GF-D8 (cell line): ENCODE measurements around the gene COX20.
"Not testable (repeated sequence)": the region's sequence is repeated elsewhere in the genome, so short reads cannot be mapped to it uniquely, and the experiment has no call there.

Experiments used
- DNase-seq: peaks from one replicate; lab custom pipeline; 2025; lab: John Stamatoyannopoulos, UW

The COX20 gene, protein sequence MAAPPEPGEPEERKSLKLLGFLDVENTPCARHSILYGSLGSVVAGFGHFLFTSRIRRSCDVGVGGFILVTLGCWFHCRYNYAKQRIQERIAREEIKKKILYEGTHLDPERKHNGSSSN

GRCh38 chr1:244835276-244836134 is at the start of gene COX20:
Gene COX20 (plus strand): TSS chr1:244835658. CDS start chr1:244835715, 57 bp downstream.
- peak; percentile 87 for DNase-seq

DNA sequence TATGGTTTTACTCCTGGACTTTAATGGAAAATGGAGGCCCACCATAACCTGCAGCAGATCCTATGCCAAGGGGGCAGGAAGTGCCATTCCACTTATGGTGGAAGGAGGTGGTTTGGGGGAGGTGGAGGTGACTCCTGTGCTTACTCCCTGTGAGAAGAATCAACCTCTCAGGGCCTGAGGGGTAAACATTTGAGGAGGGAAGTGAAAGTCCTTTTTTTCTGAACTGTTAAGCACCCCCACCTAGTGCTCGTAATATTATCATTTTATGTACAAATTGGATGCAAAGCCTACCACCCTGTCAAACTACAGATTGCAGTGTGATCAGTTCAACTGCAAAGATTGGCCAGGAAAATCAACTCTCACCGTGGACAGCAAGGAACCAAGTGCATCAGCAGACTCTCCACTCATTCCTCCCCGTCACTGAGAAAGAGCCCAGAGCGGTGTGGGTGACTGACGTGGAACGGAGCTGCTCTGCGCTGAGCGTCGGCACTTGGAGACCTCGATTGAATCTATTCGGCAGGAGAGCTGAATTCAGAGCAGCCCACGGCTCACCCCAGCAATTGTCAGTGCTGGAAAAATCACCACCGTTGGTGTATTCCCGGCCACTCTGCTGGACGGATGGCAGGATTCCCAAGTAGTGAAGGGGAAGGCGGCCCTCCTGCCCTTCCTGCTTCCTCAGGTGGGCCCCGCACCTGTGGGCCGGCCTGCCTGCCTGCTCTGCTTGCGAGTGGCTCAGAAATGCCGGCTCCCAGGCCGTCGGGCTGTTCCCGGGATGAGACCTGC is 46.8 kb upstream of the COX20 start:
- DNase-seq = no peak

DNA sequence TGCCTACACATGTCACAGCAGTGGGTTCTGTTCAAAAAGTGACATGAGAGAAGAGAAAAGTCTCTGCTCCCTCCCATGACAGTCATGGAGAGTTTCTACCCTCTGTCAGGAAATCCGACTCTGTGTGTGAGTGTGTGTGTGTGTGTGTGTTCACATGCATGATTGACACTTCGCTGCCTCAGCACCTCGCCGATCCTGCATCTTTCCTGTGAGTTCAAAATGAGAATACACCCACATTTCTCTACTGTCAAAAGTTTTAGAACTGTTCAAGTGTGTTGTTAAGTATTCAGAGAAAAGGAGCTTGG is 46.2 kb upstream of the COX20 start:
- DNase-seq = no peak

GRCh38 chr1:244789731-244790130 is 45.7 kb upstream of the COX20 start:
- DNase-seq = no peak

DNA sequence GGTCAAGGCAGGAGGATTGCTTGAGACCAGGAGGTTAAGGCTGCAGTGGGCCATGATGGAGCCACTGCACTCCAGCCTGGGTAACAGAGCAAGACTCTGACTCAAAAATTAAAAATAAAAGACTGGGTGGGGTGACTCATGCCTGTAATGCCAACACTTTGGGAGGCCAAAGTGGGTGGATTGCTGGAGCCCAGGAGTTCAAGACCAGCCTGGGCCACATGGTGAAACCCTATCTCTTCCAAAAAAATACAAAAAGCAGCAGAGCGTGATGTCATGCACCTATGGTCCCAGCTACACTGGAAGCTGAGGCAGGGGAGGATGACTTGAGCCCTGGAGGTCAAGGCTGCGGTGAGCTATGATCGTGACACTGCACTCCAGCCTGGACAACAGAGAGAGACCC is 44.4 kb upstream of the COX20 start:
- DNase-seq = no peak

GRCh38 chr1:244792188-244792850 is 43.1 kb upstream of the COX20 start:
- no peak for DNase-seq

- no peak for DNase-seq
Measured at GRCh38 chr1:244794071-244794470, 41.4 kb upstream of the COX20 start.

DNA sequence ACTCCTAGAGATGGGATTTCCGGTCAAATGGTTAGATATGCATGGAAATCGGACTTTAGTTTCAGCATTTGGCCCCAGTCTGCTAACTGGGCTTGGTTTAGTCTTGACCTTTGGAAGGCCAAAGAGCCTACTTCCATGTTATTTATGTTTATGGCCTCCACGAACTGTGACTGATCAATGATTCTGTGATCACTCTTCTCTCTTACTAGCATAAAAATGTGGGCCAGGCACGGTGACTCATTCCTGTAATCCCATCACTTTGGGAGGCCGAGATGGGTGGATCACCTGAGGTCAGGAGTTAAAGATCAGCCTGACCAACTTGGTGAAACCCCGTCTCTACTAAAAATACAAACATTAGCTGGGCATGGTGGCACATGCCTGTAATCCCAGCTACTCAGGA is 40.9 kb upstream of the COX20 start:
- not testable (repeated sequence) for DNase-seq

GRCh38 chr1:244796719-244797406 is 38.6 kb upstream of the COX20 start:
- DNase-seq = no peak

- DNase-seq = no peak
Measured at GRCh38 chr1:244800821-244801220, 34.6 kb upstream of the COX20 start.

- DNase-seq = no peak
Measured at GRCh38 chr1:244801246-244801645, 34.2 kb upstream of the COX20 start.

DNA sequence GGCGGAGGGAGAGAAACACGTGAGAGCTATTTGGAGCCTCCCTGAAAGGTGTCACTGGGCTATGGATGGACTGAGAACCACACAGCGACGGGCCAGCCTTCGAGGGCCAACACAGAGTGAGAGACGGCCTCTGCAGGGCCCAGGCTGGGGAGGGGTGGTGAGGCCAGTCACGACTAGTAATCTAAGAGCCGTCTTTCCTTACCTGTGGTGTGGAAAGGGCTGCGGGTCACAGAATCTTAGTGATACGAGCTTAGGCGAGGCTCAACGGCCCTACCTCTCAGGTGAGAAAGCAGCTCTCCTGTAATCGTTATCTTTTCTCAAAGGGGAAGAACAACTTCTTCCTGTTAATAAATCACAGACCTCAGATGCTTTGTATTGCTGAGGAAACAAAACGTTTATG is 33.4 kb upstream of the COX20 start:
- DNase-seq = no peak

DNA sequence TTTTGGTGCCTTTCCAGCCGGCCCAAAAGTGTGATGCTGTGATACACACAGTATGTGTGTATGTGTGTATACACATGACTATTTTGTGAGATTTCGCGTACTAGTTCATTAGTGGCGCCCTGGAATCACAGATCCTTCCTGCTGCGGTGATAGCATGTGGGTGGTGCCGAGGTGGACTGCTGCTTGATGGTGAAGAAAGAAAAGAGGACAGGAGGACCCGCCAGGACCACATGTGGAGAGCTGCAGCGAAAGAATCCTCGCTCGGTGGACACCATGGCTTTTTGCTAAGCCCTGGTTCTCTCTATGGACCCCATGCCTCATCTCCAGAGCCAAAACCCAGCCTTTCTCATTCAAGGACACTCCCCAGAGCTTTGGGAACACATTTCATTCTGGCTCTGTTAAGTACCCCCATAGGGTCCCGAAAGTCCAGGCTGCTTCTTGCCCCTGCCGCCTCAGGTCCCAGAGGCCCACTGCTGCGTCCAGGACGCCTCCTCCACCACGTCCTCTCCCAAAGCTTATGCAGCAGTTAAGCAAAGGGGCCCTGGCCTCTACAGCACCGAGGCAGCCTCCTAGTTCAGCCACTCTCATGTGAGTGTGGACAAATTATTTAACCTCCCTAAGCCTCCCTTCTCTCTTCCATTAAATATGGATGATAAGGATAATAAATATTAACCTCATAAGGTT is 32.8 kb upstream of the COX20 start:
- no peak for DNase-seq

DNA sequence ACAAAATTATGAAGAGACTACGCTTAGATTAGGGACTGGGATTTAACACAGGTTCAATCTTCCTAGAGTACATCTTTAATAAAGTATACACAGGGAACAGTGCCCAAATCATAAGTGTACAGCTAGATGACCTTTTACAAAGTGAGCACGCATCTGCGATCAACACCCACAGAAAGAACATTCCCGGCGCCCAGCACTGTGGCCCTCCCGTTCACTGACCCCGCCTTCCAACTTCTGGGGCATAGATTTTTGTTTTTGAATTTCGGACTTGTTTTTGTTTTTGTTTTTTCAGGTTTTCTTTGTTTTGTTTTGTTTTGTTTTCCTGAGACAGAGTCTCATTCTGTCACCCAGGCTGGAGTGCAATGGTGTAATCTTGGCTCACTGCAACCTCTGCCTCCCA is 30.6 kb upstream of the COX20 start:
- no peak for DNase-seq

DNA sequence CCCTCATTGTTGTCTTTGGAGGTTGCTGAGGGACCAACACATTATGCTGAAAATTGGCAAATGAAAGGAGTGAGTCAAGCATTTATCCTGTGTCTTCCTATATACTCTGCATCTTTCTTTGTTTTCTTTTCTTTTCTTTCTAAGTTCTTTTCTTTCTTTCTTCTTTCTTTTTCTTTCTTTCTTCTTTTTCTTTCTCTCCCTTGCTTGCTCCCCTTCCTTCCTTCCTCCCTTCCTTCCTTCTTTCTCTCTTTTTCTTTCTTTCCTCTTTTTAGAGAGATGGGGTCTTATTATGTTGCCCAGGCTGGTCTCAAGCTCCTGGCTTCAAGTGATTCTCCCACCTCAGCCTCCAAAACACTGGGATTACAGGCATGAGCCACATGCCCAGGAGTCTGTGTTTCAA is 28.3 kb upstream of the COX20 start:
- DNase-seq = no peak

DNA sequence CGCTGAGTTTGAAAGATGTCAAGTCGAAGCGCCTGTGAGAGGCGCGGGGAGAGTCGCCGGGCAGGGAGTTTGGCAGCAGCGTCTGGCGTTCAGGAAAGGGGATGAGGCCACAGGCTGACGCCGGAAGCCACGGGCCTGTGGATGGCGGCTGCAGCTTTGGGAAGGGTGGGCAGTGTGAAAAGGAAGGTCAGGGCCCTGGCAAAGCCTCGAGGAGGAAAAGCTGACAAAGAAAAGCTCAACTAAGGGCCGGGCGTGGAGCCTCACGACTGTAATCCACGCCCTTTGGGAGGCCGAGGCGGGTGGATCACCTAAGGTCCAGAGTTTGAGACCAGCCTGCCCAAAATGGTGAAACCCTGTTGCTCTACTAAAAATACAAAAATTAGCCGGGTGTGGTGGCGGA is 25.2 kb upstream of the COX20 start:
- DNase-seq = no peak

- no peak for DNase-seq
Measured at GRCh38 chr1:244813327-244813726, 22.1 kb upstream of the COX20 start.

GRCh38 chr1:244815600-244816099 is 19.8 kb upstream of the COX20 start:
- no peak for DNase-seq

DNA sequence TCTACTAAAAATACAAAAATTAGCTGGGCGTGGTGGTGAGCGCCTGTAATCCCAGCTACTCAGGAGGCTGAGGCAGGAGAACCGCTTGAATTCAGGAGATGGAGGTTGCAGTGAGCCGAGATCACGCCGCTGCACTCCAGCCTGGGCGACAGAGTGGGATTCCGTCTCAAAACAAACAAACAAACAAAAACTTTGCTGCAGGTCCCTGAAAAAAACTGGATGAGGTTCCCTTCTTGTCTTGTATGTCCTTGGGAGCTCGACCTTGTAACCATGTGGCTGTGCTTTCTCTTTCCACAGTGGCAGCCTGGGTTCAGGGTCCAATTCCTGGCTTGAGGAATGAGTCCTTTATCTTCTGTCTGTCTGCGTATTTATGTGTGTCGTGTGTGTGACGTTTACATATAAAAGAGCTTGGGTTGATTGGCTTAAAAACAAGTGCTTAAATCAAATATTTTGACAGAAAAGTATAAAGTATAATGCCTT is 18.0 kb upstream of the COX20 start:
- DNase-seq = no peak

DNA sequence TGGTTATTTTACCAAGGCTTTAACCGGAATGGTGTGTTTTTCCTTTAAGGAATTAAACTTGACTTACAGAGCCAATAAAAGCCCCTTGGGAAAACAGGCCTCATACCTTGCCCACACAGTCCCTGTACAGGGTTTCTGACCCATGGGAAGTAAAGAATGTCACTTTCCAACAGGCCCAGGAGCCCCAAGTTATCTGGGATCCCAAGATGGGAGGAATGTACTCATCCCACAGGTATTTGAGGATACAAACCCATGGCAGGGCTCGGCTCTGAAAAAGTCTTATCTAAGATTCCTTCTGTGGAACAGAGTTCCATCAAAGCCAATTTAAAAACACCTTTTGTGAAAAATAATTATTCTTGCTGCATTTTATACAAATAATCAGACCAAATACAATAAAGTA is 15.3 kb upstream of the COX20 start:
- DNase-seq = no peak

DNA sequence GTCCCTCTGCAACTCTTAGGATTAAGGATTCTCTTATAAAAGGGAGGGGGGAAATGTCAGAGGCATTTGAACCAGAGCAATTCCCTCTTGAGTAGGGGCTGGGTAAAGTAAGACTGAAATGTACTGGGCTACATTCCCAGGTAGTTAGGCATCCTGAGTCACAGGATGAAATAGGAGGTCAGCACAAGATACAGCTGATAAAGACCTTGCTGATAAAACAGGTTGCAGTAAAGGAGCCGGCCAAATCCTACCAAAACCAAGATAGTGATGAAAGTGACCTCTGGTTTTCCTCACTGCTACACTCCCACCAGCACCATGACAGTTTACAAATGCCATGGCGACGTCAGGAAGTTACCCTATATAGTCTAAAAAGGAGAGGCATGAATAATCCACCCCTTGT is 14.3 kb upstream of the COX20 start:
- DNase-seq = no peak
